Glutamatergic neuron (in vitro differentiated cells): ENCODE data around the gene SRPRA. TPM values are rescaled to one million over a fixed set of nuclear protein-coding genes. Genes with fewer than 3 reads are reported as not detected.
A peak's percentile ranks its signal among the peaks of the same experiment; 100 is the strongest.

Experiments used
- DNase-seq: peaks from one replicate; pipeline ENCODE4 v3.0.0; 2022
- H3K27ac Mint-ChIP-seq: one replicate; pipeline ENCODE4 v1.8.0; 2020; ENCODE audit warnings: mild to moderate bottlenecking, mixed read lengths, inconsistent platforms; ENCODE audit not compliant: unreplicated experiment
- H3K27me3 Mint-ChIP-seq: one replicate; pipeline ENCODE4 v1.8.0; 2020; ENCODE audit warnings: mild to moderate bottlenecking, moderate library complexity, mixed read lengths, inconsistent platforms; ENCODE audit not compliant: unreplicated experiment
- H3K36me3 Mint-ChIP-seq: one replicate; pipeline ENCODE4 v1.8.0; 2020; ENCODE audit warnings: mild to moderate bottlenecking, mixed read lengths, inconsistent platforms; ENCODE audit not compliant: unreplicated experiment
- H3K4me1 Mint-ChIP-seq: one replicate; pipeline ENCODE4 v1.8.0; 2020; ENCODE audit warnings: mild to moderate bottlenecking, low read depth, mixed read lengths, inconsistent platforms; ENCODE audit not compliant: unreplicated experiment
- H3K4me3 Mint-ChIP-seq: one replicate; pipeline ENCODE4 v1.8.0; 2020; ENCODE audit warnings: mild to moderate bottlenecking, mixed read lengths, inconsistent platforms; ENCODE audit not compliant: unreplicated experiment
- H3K9me3 Mint-ChIP-seq: one replicate; pipeline ENCODE4 v1.8.0; 2020; ENCODE audit warnings: mild to moderate bottlenecking, moderate library complexity, mixed read lengths, inconsistent platforms; ENCODE audit not compliant: unreplicated experiment
- CTCF ChIP-seq: fragments of 200-600 bp; sonication (generic); IDR thresholded peaks from one replicate; pipeline ENCODE4 v1.5.0; 2021; ENCODE audit not compliant: partially characterized antibody, unreplicated experiment
- total RNA-seq: library from RNA; stranded (reverse); fragmentation: NEBNext Ultra II Directional; extraction: Animal tissue kit (Norgen Biotek cat#: 25700); gene quantifications from one replicate; pipeline ENCODE4 v1.2.1, GENCODE V29; 2021; ENCODE audit not compliant: unreplicated experiment

The SRPRA gene
- total RNA-seq, 1 donor from 2014 or later = 58.0 TPM

GRCh38 chr11:126214441-126214840, 54.3 kb downstream of the SRPRA start:
- no peak for DNase-seq
- no peak for TF ChIP-seq CTCF
- Mint-ChIP-seq H3K36me3 (no peaks in the 10 kb centered on the region), H3K4me1 (peaks cover 9% of the 10 kb centered on the region), H3K4me3 (peak overlapping the region; percentile 62), H3K27me3 (peaks cover 7% of the 10 kb centered on the region), H3K9me3 (peaks cover 13% of the 10 kb centered on the region), H3K27ac (no peak overlapping the region)

Other genes with a start within 250 kb of the SRPRA start
- gene CDON, start 206.0 kb downstream of the SRPRA start, total RNA-seq = 21.0 TPM
- gene RPUSD4, start 57.2 kb downstream of the SRPRA start, total RNA-seq = 41.8 TPM
- gene FAM118B, start 57.1 kb downstream of the SRPRA start, total RNA-seq = 33.0 TPM
- 60.9 TPM for gene FOXRED1, start 259 bp upstream of the SRPRA start, total RNA-seq
- gene TIRAP, start 14.2 kb upstream of the SRPRA start, total RNA-seq = 8.2 TPM
- gene DCPS, start 35.2 kb upstream of the SRPRA start, total RNA-seq = 7.2 TPM
- 10.4 TPM for gene ST3GAL4, start 86.8 kb upstream of the SRPRA start, total RNA-seq